ACC112 (cell line): ENCODE results near the gene NUDT14.

Experiments used
- H2AFZ ChIP-seq: fragments of 200-600 bp; sonication (generic); one replicate; pipeline ENCODE4 v1.6.0; 2017; ENCODE audit warnings: antibody characterized with exemption, low read length; ENCODE audit not compliant: unreplicated experiment
- H3K27ac ChIP-seq: fragments of 200-600 bp; sonication (generic); 2 replicates; pipeline ENCODE4 v1.5.1; 2014; ENCODE audit warnings: low read depth, mild to moderate bottlenecking, antibody characterized with exemption, low read length, moderate library complexity
- H3K27me3 ChIP-seq: fragments of 200-600 bp; sonication (generic); 2 replicates; pipeline ENCODE4 v1.6.1; 2014; ENCODE audit warnings: mild to moderate bottlenecking, antibody characterized with exemption, low read length, moderate library complexity, mixed read lengths; ENCODE audit not compliant: insufficient read depth
- H3K36me3 ChIP-seq: fragments of 200-600 bp; sonication (generic); 2 replicates; pipeline ENCODE4 v1.6.1; 2016; ENCODE audit warnings: mild to moderate bottlenecking, antibody characterized with exemption, low read length, moderate library complexity, mixed read lengths; ENCODE audit not compliant: insufficient read depth
- H3K4me1 ChIP-seq: fragments of 200-600 bp; sonication (generic); one replicate; pipeline ENCODE4 v1.6.1; 2016; ENCODE audit warnings: low read length, mixed read lengths; ENCODE audit not compliant: insufficient read depth, unreplicated experiment, control insufficient read depth
- H3K4me3 ChIP-seq: fragments of 200-600 bp; sonication (generic); 2 replicates; pipeline ENCODE4 v1.5.1; 2014; ENCODE audit warnings: mild to moderate bottlenecking, low read depth, low read length
- H3K79me2 ChIP-seq: fragments of 200-600 bp; sonication (generic); one replicate; pipeline ENCODE4 v1.6.0; 2016; ENCODE audit warnings: low read length; ENCODE audit not compliant: control insufficient read depth, unreplicated experiment, insufficient read depth

Gene NUDT14

DNA sequence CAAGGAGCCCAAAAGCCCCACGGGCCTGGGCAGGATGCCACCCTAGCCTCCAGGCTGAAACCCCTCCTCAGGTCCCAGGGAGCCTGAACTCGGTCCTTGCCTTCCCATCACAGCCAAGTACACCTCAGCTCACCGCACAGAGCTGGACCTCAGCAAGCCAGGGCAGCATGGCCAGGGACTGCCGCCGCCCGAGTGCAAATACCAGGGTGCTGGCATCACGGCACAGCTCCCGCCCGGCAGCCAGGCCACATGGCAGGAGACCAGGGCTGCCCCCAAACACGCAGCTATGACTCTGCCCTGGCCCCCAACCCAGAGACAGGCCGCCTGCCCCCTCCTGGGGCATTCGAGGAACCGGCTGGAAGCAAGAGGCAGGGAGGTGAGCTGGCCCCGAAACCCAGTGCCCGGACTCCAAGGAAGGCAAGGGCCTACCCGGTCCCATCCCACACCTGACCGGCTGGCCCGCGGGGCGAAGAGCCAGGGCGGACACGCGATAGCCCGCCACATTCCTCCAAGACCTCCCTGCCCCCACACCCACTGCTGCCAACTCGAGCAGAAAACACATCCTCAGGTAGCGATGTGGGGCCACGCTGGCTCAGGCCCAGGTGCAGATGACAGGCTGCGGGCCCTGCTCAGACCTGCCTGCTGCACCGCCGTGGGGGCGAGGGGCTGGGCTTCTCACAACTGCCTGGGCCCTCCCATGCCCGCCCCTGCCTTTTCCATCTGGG is 15.2 kb downstream of the NUDT14 start:
- Histone ChIP-seq H3K4me1 (peaks cover 2% of the 10 kb centered on the region), H3K27ac (no peak overlapping the region), H2AFZ (no peak overlapping the region), H3K27me3 (peaks cover 25% of the 10 kb centered on the region), H3K79me2 (no peaks in the 10 kb centered on the region), H3K4me3 (no peak overlapping the region), H3K36me3 (no peaks in the 10 kb centered on the region)

DNA sequence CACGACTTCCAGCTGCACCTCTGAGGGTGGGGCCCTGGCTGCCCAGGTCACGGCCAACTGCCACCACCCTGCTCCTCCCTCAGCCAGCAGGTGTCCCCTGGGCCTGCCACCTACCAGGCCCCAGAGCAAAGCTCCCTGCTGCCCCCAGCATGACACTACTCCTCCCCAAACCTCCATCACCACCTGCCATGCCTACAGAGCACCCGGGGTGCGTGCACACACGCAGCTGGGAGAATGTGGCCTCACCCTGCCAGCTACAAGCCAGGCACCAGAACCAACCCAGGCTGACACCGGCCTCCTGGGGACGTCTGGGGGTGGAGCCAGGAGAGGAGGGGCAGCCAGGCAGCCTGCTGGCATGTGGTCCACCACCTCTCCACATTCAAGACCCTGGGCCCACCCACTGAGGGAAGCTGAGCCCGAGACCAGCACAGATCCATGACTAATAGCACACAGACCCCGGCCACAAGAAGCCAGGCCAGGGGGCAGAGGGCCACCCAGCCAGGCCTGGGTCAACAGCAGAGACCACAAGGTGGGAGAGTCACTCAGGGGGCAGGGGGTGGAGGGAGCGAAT is 15.9 kb downstream of the NUDT14 start:
- H3K4me3 ChIP-seq, result no peak overlapping the region
- H3K36me3 ChIP-seq, result no peaks in the 10 kb centered on the region
- no peaks in the 10 kb centered on the region for H3K79me2 ChIP-seq
- H3K4me1 ChIP-seq, result no peaks in the 10 kb centered on the region
- H3K27ac ChIP-seq, result no peak overlapping the region
- H3K27me3 ChIP-seq, result peaks cover 22% of the 10 kb centered on the region
- H2AFZ ChIP-seq, result no peak overlapping the region

DNA sequence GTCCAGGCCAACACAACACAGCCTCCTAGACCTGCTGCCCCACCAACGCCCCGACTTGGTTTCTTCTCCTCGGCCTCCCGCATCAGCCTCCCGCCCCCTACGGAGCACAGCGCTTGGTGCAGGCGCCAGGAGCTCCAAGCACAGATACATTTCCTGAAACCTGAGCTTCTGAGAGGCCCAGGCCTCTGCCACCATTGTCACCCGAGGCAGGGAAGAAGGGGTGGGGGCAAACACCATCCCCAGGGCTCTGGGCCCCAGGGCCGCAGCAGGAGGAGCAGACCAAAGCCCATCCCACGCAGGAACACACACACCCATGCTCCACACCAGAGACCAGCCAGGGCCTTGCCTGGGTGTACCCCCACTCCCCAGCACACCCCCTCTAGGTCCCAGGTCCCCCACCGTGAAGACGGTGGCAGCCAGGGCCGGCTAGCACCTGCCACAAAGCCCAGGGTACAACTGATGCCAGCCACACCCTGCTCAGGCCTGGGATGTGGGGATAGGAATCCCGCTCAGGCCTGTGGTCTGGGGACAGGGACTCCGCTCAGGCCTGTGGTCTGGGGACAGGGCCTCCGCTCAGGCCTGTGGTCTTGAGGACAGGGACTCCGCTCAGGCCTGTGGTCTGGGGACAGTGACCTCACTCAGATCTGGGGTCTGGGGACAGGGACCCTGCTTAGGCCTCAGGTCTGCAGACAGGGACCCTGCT is 17.9 kb downstream of the NUDT14 start:
- Histone ChIP-seq H3K27me3 (peaks cover 8% of the 10 kb centered on the region), H2AFZ (no peak overlapping the region), H3K79me2 (no peaks in the 10 kb centered on the region), H3K4me1 (no peaks in the 10 kb centered on the region), H3K27ac (no peak overlapping the region), H3K4me3 (no peak overlapping the region), H3K36me3 (no peaks in the 10 kb centered on the region)

DNA sequence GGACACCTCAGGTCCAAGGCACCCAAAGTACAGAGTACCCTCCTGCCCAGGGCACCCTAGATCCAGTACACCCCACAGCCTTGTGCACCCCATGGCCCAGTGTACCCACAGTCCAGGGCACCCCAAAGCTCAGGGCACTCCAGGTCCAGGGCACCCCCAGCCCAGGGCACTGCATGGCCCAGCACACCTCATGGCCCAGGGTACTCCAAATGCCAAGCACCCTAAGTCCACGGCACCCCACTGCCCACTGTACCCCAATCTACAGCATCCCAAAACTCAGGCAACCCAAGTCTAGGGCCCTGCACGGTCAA is 18.5 kb downstream of the NUDT14 start:
- peaks cover 5% of the 10 kb centered on the region for H3K27me3 ChIP-seq
- H3K4me1 ChIP-seq, result no peaks in the 10 kb centered on the region
- no peaks in the 10 kb centered on the region for H3K79me2 ChIP-seq
- H3K4me3 ChIP-seq, result no peak overlapping the region
- H3K36me3 ChIP-seq, result no peaks in the 10 kb centered on the region
- no peak overlapping the region for H3K27ac ChIP-seq
- H2AFZ ChIP-seq, result no peak overlapping the region

DNA sequence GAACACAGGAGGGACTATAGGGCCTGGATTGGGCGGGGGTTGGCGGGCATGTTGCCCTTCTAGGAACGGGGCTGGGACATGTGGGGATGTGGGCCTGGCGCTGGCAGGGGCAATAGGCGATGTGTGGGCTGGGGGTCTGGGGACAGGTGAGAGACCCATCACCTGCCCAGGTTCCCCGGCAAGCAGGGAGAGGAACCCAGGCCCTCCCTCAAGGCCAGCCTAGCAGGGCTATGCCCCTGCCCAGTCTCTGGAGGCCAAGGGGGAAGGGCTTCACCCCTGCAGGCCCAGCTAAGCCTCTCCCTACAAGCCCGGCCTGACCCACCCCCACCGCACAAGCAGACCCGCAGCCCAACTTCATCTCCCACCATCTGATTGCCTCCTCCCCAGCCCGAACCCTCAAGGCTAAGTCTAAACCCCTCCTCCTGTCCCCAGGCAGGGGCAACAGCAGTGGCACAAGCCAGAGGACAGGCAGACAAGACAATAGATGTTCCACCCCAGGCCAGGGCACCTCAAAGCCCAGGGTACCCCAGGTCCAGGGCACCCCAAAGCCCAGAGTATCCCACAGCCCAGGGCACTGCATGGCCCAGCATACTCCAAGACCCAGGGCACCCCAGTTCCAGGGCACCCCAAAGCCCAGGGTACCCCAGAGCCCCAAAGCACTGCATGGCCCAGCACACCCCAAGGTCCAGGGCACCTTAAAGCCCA is 19.0 kb downstream of the NUDT14 start:
- Histone ChIP-seq H3K4me1 (no peaks in the 10 kb centered on the region), H3K79me2 (no peaks in the 10 kb centered on the region), H3K4me3 (no peak overlapping the region), H3K27me3 (peaks cover 3% of the 10 kb centered on the region; the same call in 1 of the 2 replicates), H3K27ac (no peak overlapping the region), H2AFZ (no peak overlapping the region), H3K36me3 (no peaks in the 10 kb centered on the region)

DNA sequence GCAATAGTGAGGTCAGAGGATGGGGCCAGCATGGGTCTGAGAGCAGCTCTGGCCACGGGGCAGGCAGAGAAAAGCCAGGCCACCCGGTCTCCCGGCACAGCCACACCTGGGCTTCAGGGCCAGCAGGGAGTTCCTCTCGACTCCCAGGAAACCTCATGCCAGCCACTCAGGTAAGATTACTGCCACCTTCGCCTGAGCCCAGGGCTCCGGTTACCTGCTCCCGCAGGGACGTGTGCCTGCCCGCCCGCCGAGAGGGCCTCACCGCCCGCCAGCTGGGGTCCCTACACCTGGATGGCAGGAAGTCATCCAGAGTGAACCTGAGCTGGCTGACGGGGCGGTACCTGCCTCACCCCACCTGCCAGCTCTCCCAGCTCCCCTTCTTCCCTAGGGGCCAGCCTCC is 19.8 kb downstream of the NUDT14 start:
- H3K36me3 ChIP-seq, result no peaks in the 10 kb centered on the region
- H3K4me1 ChIP-seq, result no peaks in the 10 kb centered on the region
- H3K4me3 ChIP-seq, result no peak overlapping the region
- H3K27me3 ChIP-seq, result no peaks in the 10 kb centered on the region
- H2AFZ ChIP-seq, result no peak overlapping the region
- no peaks in the 10 kb centered on the region for H3K79me2 ChIP-seq
- no peak overlapping the region for H3K27ac ChIP-seq

DNA sequence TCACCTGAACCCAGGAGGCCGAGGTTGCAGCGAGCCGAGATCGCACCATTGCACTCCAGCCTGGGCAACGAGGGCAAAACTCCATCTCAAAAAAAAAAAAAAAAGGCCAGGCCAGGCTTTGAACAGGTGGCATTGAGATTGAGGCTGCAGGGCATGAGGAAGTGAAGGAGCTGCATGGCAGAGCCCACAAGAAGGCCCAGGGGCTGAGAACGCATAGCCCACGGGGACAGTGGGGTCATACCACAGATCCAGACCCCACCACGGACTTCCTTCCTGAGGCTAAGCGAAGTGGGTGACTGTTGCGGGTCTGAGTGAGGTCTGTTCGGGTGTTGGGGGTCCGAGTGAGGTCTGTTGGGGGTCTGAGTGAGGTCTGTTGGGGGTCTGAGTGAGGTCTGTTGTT is 20.3 kb downstream of the NUDT14 start:
- H3K27me3 ChIP-seq, result no peaks in the 10 kb centered on the region
- H3K27ac ChIP-seq, result no peak overlapping the region

DNA sequence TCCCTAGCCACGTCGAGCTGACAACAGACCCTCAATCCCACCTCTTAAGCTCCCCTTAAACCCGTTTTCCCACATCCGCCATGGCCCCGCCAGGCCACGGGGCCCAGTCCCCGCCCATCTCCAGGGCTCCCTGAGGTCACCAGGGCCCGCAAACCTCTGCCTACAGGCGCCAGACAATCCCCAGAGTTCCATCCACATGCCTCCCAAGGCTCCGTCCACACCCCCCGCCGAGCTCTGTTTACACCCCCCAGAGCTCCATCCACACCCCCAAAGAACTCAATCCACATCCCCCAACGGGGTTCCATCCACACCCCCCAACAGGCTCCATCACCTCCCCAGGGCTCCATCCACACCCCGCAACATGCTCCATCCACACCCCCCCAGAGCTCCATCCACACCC is 21.8 kb downstream of the NUDT14 start:
- Histone ChIP-seq H3K4me3 (no peak overlapping the region), H3K27ac (no peak overlapping the region), H2AFZ (no peak overlapping the region), H3K79me2 (no peaks in the 10 kb centered on the region), H3K36me3 (no peaks in the 10 kb centered on the region), H3K27me3 (no peaks in the 10 kb centered on the region), H3K4me1 (no peaks in the 10 kb centered on the region)

More for the DNA sequence above, 20.3 kb downstream of the NUDT14 start:
- Histone ChIP-seq H3K36me3 (no peaks in the 10 kb centered on the region), H3K79me2 (no peaks in the 10 kb centered on the region), H3K4me3 (no peak overlapping the region), H2AFZ (no peak overlapping the region), H3K4me1 (no peaks in the 10 kb centered on the region)

DNA sequence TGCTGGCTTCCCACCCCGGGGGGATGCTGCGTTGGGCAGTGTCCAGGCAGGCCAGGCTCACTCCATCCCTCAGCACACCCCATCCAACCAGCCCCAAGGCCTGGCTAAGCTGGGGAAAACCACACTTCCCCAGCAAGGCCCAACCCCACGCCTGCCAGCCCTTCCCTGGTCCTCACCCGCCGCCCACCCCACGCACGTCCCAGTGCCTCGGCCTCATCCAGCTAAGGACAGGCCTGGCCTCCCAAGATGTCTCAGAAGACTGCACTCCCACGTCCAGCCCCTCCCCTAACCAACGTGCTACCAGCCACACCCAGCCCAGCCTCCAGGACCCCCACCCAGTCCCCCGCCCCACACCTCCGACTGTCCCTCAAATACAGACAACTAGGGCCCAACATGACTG is 22.3 kb downstream of the NUDT14 start:
- H3K79me2 ChIP-seq, result no peaks in the 10 kb centered on the region
- H3K4me3 ChIP-seq, result no peak overlapping the region
- H3K36me3 ChIP-seq, result no peaks in the 10 kb centered on the region
- no peaks in the 10 kb centered on the region for H3K27me3 ChIP-seq
- no peak overlapping the region for H3K27ac ChIP-seq
- H2AFZ ChIP-seq, result no peak overlapping the region
- H3K4me1 ChIP-seq, result no peaks in the 10 kb centered on the region

DNA sequence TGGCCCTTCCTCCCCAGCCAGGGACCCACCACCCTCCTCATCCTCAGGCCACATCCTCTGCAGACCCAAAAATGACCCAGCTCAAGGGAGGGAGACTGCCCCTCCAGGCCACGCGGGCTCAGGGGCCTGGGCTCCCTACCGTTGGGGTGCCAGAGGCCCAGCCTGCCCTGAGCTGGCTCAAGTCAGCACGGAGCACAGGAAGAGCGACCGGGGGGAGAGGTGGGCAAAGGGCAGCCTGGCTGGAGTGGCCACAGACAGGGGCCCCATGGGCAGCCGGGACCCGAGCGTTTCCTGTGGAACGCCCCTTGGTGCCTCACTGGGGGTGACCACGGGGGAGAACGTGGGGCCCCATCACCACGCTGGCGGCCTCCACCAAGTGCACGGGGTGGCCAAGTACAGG is 23.2 kb downstream of the NUDT14 start:
- H3K4me1 ChIP-seq, result no peaks in the 10 kb centered on the region
- H3K4me3 ChIP-seq, result no peak overlapping the region
- no peak overlapping the region for H3K27ac ChIP-seq
- H3K79me2 ChIP-seq, result no peaks in the 10 kb centered on the region
- no peak overlapping the region for H2AFZ ChIP-seq
- no peaks in the 10 kb centered on the region for H3K27me3 ChIP-seq
- H3K36me3 ChIP-seq, result no peaks in the 10 kb centered on the region
